Neural cell (in vitro differentiated cells): ENCODE measurements around the gene FABP1.

Source experiments
- POLR2AphosphoS5 ChIP-seq: IDR thresholded peaks from 2 replicates; pipeline ENCODE4 v1.6.1; 2012
- TF ChIP-seq, protein P1 (sequence below): fragments of 450-650 bp; IDR thresholded peaks from 2 replicates; pipeline ENCODE4 v1.5.1; 2014; ENCODE audit warnings: antibody characterized with exemption, mild to moderate bottlenecking, moderate library complexity; ENCODE audit not compliant: poor library complexity, severe bottlenecking

DNA sequence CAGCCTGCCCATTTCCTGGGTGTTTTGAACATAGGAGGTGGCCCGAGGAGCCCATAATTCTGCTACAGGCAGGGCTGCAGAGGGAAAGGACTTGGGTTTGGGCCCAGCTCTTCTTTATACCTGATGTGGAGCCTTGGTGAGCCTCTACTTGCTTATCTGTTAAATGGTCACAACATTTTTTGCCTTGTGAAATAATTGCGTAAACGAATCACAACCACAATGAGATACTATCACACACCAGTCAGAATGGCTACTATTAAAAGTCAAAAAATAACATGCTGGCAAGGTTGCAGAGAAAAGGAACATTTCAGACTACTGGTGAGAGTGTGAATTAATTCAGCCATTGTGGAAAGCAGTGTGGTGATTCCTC lies 4.1 kb upstream of the FABP1 start:
- TF ChIP-seq, protein P1, sequence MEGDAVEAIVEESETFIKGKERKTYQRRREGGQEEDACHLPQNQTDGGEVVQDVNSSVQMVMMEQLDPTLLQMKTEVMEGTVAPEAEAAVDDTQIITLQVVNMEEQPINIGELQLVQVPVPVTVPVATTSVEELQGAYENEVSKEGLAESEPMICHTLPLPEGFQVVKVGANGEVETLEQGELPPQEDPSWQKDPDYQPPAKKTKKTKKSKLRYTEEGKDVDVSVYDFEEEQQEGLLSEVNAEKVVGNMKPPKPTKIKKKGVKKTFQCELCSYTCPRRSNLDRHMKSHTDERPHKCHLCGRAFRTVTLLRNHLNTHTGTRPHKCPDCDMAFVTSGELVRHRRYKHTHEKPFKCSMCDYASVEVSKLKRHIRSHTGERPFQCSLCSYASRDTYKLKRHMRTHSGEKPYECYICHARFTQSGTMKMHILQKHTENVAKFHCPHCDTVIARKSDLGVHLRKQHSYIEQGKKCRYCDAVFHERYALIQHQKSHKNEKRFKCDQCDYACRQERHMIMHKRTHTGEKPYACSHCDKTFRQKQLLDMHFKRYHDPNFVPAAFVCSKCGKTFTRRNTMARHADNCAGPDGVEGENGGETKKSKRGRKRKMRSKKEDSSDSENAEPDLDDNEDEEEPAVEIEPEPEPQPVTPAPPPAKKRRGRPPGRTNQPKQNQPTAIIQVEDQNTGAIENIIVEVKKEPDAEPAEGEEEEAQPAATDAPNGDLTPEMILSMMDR, result no peak
- no peak for TF ChIP-seq POLR2AphosphoS5
